ENCODE results near the gene SIL1.

DNA sequence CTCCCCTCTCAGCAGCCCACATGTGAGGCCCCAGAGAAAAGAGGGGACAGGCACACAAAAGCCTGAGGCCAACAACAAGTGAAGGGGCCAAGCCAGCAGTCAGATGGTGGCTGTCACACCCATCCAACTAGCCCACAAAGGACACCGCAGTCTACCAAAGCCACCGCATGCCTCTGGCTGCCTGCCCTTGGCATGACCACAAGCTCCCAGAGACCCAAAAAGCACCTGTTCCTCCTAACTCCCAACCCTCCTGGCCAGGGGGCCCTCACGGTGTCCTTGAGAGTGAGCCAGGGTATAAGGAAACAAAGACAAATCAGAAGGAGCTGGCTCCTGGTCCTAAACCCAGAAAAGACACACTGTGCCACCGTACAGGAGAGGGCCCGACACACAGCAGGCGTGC is 245.2 kb downstream of the SIL1 start:
- TF ChIP-seq, protein P1, sequence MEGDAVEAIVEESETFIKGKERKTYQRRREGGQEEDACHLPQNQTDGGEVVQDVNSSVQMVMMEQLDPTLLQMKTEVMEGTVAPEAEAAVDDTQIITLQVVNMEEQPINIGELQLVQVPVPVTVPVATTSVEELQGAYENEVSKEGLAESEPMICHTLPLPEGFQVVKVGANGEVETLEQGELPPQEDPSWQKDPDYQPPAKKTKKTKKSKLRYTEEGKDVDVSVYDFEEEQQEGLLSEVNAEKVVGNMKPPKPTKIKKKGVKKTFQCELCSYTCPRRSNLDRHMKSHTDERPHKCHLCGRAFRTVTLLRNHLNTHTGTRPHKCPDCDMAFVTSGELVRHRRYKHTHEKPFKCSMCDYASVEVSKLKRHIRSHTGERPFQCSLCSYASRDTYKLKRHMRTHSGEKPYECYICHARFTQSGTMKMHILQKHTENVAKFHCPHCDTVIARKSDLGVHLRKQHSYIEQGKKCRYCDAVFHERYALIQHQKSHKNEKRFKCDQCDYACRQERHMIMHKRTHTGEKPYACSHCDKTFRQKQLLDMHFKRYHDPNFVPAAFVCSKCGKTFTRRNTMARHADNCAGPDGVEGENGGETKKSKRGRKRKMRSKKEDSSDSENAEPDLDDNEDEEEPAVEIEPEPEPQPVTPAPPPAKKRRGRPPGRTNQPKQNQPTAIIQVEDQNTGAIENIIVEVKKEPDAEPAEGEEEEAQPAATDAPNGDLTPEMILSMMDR (IDR thresholded peaks at IDR 0.05): no peak
- no peak for TF ChIP-seq POLR2A (IDR thresholded peaks at IDR 0.05)

Measured in uterus (tissue), 2 donors.